Glomerular visceral epithelial cell (primary cell): ENCODE measurements around the gene TUBB4A.

Experiments used
- DNase-seq: peaks from one replicate; pipeline ENCODE4 v3.0.0-alpha.2; 2016; ENCODE audit errors: extremely low spot score

TUBB4A gene

DNA sequence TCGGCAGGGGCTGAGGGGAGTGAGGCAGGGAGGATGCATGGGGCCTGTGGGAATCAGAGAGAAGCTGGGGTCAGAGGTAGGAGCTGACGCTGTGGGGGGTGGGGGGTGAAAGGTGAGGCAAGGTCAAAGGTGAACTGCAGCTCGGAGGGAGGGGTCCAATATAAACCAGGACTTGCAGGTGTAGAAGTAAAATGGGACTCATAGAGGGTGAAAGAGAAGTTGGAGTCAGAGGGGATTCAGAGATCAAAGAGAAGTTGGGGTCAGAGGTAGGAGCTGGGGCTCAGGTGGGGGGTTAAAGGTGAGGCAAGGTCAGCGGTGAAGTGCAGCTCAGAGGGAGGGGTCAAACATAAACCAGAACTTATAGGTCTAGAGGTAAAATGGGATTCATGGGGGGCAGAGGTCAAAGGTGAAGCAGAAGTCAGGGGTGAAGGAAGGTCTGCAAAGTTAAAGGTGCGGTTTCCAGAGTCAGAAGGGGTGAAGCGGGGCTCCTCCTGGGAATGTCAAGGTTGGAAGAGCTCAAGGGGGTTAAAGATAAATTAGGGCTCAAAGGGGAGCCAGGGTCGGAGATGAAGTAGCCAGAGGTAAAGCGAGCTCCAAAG, 7.6 kb downstream of the TUBB4A start:
- no peak for DNase-seq

DNA sequence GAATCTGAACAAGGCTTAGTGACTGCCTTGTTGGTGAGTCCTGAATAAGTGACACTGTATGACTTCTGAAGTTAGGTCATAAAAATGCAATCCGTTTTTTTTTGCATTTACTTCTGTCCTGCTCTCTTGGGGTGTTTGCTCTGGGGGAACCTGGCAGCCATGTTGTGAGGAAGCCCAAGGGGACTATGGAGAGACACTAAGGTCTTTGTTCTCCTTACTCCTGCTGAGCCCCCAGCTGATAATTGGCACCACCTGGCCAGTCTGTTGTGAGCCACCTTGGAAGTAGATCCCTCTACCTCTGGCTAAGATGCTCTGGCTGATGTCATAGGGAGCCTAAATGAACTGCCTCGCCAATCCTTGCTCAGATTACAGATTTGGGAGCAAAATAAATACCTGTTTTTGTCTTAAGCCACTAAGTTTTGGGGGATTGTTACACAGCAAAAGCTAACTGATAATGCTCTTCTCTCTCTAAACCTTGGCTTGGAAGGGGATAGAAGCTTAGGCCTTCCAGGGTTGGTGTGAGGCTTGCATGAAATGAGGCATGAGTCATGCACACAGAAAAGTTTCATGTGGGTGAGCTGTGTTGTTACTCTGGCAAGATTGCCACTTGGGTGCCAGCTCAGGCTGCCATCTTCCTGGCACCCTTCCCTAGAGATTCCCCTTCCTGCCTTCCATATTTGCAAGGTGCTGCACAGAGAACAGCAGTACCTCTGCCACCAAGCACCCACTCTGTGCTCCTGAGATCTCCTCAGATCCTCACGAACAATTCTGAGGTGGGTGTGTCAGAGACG, 10.1 kb downstream of the TUBB4A start:
- DNase-seq = no peak

GRCh38 chr19:6490134-6490533, 12.0 kb downstream of the TUBB4A start:
- no peak for DNase-seq

DNA sequence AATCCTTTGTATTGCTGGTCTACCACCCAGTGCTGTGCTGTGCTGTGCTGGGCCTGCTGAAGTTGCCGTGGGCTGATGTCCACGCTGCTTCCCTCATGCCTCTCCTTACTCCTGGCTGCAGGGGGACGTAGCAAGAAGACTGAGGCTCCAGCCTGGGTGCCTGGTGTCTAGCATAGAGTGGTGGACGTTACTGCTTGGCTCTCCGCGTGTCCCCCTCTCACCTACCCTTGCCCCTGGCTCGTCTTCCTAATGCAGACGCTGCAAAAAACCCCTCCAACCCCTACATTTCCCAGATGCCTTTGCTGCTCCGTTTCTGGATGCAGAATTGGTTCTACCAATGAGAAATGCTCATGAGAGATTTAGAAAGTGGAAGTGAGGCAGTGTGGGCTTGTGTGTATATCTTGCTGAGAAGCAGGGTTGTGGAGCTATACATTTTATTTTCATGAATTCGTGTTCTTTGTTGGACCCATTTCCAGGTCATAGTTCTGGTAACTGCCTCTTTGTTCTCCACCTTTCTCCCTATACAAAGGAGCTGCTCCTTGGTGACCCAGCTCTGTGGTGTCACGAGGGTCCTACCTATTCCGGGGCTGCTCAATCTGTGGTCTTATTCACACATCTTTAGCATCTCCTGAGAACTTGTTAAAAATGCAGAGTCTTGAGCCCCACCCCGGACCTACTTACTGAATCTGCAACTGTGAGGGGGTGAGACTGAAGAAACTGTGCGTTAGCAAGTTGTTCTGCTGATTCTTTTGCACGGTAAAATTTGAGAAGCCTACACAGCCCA, 12.6 kb downstream of the TUBB4A start:
- DNase-seq = no peak

DNA sequence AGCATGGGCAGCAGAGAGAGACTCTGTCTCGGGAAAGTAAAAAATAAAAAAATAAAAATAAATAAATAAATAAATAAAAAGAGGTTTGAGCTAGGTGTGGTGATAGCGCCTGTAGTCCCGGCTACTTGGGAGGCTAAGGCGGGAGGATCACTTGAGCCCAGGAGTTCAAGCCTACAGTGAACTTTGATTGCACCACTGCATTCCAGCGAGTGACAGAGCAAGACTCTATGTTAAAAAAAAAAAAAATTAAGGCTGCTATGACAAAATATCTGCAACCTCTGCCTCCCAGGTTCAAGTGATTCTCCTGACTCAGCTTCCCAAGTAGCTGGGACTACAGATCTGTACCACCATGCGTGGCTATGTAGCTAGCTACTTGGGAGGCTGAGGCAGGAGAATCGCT, 17.3 kb downstream of the TUBB4A start:
- no peak for DNase-seq

DNA sequence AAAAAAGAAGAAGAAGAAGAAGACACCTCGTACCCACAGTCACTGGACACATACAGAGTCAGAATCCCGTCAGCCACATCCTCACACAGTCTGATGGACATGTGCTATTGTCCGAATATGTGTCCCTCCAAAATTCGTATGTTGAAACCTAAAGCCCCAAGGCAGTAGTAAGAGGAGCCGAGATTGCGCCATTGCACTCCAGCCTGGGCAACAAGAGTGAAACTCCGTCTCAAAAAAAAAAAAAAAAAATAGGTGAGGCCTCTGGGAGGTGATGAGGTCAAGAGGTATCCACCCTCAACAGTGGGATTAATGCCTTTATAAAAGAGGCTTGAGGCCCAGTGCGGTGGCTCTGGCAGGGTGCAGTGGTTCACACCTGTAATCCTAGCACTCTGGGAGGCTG, 17.9 kb downstream of the TUBB4A start:
- no peak for DNase-seq

DNA sequence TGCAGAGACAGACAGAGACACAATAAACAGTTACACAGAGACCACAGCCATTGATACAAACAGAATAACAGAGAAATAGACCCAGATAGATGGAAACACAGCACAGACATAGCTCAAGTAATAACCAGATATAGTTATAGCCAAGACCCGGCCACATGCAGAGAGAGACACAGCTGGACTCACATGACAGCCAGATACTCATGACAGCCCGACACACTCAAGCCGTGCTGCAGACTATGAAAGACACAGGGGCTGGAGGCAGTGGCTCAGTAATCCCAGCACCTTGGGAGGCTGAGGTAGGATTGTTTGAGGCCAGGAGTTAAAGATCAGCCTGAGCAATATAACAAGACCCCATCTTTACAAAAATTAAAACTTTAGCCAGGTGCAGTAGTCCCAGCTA, 18.9 kb downstream of the TUBB4A start:
- no peak for DNase-seq

- DNase-seq = no peak
Measured at GRCh38 chr19:6482343-6482686, 19.8 kb downstream of the TUBB4A start.

DNA sequence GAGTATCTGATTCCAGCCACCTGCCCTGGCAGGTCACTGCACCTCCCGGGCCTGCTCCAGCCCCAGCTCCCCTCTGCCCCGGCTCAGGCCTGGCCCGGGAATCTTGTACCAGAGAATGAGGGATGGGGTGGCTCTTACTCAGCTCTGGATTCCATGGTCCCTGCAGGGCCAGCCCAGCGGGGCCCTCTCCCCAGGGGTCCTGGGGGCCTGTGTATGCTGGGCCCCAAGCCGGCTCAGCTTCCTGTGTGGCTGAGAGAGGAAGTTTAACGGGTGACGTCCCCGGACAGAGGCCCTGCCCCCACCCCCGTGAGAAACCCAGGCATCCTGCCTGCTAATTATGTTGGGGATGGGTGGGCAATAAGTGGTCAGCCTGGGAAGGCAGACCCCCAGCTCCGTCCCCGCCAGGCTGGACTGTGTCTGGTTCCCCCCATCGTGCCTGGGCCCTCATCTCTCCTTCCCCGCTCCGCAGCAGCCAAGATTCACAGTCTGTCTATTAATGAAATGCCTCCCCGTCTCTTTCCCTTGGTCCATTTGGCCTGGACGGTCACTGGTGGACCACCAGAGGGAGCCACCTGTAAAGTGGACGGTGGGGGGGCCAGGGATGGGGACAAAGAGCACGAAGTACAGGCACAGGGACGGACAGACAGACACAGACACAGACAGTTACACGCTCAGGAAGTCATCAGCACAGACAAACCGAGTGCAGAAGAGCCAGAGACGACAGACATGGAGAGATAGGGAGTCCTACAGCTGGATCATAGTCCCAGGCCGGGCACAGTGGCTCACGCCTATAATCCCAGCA, 20.4 kb downstream of the TUBB4A start, which contains the start of gene DENND1C:
TSS of gene DENND1C (minus strand) at position 247 of the 802 bp plus-strand sequence. CDS start at position 155, 92 bp downstream.
- no peak for DNase-seq

- no peak for DNase-seq
Measured at GRCh38 chr19:6480848-6481415, 21.2 kb downstream of the TUBB4A start.

- DNase-seq = no peak
Measured at GRCh38 chr19:6479836-6480398, 22.2 kb downstream of the TUBB4A start.

- no peak for DNase-seq
Measured at GRCh38 chr19:6478815-6479214, 23.3 kb downstream of the TUBB4A start.

- no peak for DNase-seq
Measured at GRCh38 chr19:6476896-6477431, 25.1 kb downstream of the TUBB4A start.

DNA sequence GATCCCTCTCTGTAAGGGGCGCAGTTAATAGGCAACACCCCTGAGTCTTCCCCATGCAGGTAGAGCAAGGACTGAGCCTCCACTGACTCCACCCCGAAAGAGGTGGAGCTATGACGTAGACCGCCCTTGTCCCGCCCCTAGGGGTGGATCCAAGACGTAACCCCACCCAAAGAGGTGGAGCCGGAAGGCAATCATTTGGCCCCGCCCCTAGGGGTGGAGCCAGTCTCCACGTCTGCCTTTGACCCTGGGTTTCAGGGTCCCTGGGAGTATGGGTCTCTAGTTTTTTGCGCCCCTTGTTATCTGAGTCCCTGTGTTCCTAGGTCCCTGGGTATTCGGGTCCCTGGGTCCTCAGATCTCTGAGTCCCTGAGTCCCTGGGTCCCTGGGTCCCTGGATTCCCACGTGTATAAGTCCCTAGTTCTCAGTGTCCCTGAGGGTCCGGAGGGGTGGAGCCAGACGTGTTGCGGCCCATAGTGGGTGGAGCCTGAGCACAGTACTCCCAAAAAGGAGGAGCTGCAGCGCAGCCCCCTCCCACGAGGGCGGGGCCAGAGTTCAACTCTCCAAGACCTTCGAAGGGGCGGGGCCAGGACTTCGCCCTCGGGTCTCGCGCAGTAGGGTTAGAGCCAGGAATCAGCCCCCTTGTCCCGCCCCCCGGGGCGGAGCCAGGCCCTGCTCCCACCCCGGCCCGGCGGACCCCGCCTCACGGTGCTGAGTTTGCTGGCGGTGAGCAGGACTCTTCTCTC, 25.8 kb downstream of the TUBB4A start:
- DNase-seq = peak; percentile 48

GRCh38 chr19:6475321-6476108, 26.6 kb downstream of the TUBB4A start:
- no peak for DNase-seq

GRCh38 chr19:6473647-6474046, 28.5 kb downstream of the TUBB4A start:
- no peak for DNase-seq

DNA sequence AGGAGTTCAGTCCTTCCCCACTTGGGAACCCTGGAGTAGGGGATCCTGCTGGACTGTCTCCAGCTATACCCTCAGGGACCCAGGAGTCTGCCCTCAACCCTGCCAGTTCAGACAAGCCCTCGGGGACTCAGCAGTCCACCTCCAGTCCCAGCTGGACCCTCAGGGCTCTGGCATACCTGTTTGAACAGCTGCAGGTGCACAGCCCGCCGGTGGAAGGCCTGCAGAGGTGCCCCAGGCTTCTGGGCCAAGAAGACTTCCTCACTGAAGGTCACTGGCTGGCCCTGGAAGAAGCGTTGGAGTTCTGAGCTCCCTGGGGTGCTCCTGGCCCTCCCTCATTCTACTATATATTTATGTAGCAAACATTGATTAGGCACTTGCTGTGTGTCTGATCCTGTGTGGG, 29.4 kb downstream of the TUBB4A start:
- DNase-seq = no peak

GRCh38 chr19:6471076-6471475, 31.0 kb downstream of the TUBB4A start:
- no peak for DNase-seq

- DNase-seq = no peak
Measured at GRCh38 chr19:6470173-6470572, 31.9 kb downstream of the TUBB4A start.
